H7 (cell line): ENCODE results near the gene URB1. TPM values are rescaled to one million over a fixed set of nuclear protein-coding genes. Genes with fewer than 3 reads are reported as not detected.
A peak's percentile ranks its signal among the peaks of the same experiment; 100 is the strongest.
"Not testable (repeated sequence)": the region's sequence is repeated elsewhere in the genome, so short reads cannot be mapped to it uniquely, and the experiment has no call there.

Experiments
- DNase-seq: peaks from one replicate; pipeline ENCODE4 v3.0.0; 2012
- H3K27me3 ChIP-seq: 2 replicates; pipeline ENCODE4 v1.6.0; 2011; ENCODE audit warnings: mild to moderate bottlenecking, low read length; ENCODE audit not compliant: control insufficient read depth, insufficient read depth
- H3K36me3 ChIP-seq: replicated peaks from 2 replicates; pipeline ENCODE4 v1.5.1; 2011; ENCODE audit warnings: low read length; ENCODE audit not compliant: control insufficient read depth, insufficient read depth
- H3K4me3 ChIP-seq: 2 replicates; pipeline ENCODE4 v1.5.1; 2011; ENCODE audit warnings: low read depth, mild to moderate bottlenecking, control low read depth, low read length, moderate library complexity; ENCODE audit not compliant: insufficient read depth
- total RNA-seq: library from RNA; depleted of rRNA; stranded (reverse); fragments of >200 nt; shearing (Covaris generic); gene quantifications from 2 replicates; pipeline ENCODE4 v1.2.3, GENCODE V29; 2014

Gene URB1
- total RNA-seq, 1 experiment from 2014 or later, result 23.3 TPM

DNA sequence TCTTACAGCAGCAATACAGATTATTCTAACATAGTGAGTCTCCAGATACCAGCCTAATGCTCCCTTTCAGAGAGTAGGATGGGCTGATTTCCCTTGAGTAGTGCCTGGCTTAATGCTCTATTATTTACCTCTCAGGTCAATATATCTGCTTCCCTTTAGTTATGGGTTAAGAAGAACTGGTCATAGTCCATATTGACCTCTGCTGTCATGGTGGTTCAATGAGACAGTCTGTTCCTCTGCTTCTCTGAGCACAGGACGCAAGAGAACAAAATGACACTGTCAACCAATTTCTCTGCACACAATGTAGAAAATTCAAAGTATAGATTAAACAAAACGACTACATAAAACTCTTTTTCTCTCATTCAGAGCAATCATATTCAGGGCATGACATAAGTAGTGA is 91.2 kb downstream of the URB1 start:
- Histone ChIP-seq H3K4me3 (no peak overlapping the region), H3K27me3 (no peaks in the 10 kb centered on the region), H3K36me3 (no peaks in the 10 kb centered on the region)
- no peak for DNase-seq

DNA sequence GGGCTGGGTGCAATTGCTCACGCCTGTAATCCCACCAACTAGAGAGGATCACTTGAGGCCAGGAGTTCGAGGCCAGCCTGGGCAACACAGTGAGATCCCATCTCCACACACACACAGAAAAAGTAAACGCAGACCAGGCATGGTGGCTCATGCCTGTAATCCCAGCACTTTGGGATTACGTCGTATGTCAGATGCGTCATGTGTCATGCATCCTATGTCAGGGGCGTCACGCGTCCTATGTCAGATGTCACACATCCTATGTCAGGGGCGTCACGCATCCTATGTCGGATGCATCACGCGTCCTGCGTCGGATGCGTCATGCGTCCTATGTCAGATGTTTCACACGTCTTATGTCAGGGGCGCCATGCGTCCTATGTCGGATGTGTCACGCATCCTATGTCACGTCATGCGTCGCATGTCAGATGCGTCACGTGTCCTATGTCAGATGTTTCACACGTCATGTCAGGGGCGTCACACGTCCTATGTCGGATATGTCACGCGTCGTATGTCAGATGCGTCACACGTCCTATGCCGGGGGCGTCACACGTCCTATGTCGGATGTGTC is 92.6 kb downstream of the URB1 start:
- Histone ChIP-seq H3K27me3 (no peaks in the 10 kb centered on the region), H3K36me3 (no peaks in the 10 kb centered on the region), H3K4me3 (no peak overlapping the region)
- DNase-seq, result no peak

DNA sequence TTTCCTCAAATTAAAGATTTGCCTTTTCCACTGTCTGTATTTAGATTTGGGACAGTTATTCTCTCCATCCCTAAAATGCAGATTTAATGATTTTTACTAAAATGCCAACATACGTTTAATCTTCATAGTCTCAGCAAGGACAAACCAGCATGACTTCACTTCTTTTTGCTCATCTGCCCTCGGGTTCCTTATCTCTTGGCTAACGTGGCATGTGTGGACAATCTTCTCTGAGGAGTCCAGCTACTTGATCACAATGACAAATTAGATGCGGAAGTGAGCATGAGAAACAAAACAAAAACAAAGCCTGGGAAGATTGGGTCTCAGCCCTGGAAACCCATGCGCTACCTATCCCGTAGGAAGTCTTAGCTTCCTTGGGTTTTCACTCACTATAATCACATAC is 93.1 kb downstream of the URB1 start:
- no peaks in the 10 kb centered on the region for H3K27me3 ChIP-seq
- DNase-seq, result no peak
- H3K36me3 ChIP-seq, result no peaks in the 10 kb centered on the region
- H3K4me3 ChIP-seq, result no peak overlapping the region

DNA sequence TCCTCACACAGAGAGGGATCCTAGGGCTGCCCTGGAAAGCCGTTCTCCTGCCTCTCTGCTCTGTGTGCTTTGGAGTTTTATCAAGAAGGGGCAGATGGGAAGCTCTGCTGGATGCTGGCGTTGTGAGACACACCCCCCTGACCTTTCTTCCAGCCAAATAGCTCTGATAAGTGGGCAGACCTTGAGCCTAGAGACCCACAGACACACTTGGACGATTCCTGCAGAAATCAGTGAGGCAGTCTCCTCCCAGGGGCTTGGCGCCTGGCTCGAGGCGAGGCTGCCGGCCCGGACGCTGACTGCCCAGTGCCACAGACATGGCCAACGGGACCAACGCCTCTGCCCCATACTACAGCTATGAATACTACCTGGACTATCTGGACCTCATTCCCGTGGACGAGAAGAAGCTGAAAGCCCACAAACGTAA is 94.1 kb downstream of the URB1 start, which contains the start of gene MRAP:
MRAP (plus strand) TSS at position 198 of the 424 bp plus-strand sequence; CDS start at position 315, 117 bp downstream.
- no peak for DNase-seq
- Histone ChIP-seq H3K36me3 (no peaks in the 10 kb centered on the region), H3K27me3 (no peaks in the 10 kb centered on the region), H3K4me3 (no peak within 1 kb of the TSS)

DNA sequence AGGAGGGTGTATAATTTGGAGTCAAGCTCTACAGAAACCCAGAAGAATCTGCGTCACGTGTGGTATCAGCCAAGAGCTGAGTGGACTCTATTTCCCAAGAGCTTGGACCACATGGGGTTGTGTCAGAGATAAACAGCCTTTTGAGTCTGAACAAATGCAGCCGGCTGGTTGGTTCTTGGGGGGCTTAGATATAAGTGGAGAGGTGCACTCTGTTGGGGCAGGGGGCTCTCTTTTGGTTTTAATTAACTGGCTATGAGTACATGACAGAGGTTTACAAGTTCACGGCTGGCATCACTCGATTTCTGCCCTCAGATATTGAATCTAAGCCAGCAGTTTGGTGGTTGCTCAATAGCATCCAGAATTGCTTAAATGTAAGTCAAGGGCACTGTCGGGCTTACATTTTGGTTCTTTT is 94.7 kb downstream of the URB1 start:
- no peak overlapping the region for H3K4me3 ChIP-seq
- no peak for DNase-seq
- H3K27me3 ChIP-seq, result no peaks in the 10 kb centered on the region
- no peaks in the 10 kb centered on the region for H3K36me3 ChIP-seq

DNA sequence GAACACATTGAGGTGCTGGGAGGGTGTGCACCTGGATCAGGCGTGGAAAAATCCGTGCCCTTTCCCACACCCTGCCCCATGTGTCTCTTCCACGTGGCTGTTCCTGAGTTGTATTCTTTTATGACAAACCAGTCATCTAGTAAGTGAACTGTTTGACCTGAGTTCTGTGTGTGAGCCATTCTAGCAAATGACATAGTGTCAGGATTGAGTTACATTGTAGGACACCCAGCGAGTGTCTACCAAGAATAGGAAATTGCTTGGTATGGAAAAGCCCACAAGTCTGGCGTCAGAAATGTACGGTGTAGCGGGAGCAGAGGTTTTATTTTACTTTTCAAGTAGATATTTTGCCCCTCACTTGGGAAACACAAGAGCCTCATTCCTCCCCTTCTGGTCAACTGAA is 95.4 kb downstream of the URB1 start:
- DNase-seq, result no peak
- Histone ChIP-seq H3K27me3 (no peaks in the 10 kb centered on the region), H3K4me3 (no peak overlapping the region), H3K36me3 (no peaks in the 10 kb centered on the region)

DNA sequence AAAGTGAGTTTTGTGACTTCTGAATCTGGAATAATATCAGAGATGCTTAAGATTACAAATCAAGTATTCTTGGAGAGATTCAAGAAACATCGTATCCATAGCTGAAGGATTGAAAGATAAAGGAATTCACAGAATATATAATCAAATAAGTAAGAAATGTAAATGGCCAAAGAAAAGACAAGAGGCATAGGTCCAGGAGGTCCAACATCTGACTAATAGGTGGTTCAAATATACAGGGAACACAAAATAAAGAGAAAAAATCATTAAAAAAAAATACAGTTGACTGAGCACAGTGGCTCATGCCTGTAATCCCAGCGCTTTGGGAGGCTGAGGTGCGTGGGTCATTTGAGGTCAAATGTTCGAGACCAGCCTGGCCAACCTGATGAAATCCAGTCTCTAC is 107.3 kb downstream of the URB1 start:
- H3K27me3 ChIP-seq, result no peaks in the 10 kb centered on the region
- no peak for DNase-seq
- no peak overlapping the region for H3K4me3 ChIP-seq
- no peaks in the 10 kb centered on the region for H3K36me3 ChIP-seq

DNA sequence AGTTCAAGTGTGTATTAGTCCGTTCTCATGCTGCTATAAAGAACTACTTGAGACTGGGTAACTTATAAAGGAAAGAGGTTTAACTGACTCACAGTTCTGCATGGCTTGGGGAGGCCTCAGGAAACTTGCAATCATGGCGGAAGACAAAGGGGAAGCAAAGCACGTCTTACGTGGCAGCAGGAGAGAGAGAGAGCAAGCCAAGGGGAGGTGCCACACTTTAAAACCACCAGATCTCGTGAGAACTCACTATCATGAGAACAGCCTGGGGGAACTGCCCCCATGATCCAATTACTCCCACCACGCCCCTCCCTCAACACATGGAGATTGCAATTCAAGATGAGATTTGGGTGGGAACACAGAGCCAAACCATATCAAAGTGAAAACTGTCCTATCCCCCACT is 109.8 kb downstream of the URB1 start:
- no peak for DNase-seq
- H3K36me3 ChIP-seq, result no peaks in the 10 kb centered on the region
- H3K4me3 ChIP-seq, result no peak overlapping the region
- H3K27me3 ChIP-seq, result no peaks in the 10 kb centered on the region

DNA sequence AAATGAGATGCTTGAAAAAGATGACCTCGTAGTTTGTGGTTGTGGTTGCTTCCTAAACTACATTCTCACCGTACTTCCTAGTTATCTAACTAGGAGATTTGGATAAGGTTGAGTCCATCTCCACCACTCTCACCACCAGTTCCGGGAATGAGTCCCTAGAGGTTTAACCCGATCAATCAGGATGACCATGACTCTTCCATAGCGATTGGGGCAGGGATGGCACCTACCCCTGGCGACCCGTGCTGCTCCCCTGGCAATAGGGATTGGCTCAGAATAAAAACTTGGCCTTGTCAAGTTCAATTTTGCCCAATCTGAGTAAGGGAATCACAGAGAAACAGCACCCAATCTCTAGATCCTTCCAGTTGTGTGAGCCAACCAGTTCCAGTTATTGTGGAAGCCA is 111.3 kb downstream of the URB1 start:
- no peaks in the 10 kb centered on the region for H3K27me3 ChIP-seq
- H3K4me3 ChIP-seq, result no peak overlapping the region
- DNase-seq, result no peak
- H3K36me3 ChIP-seq, result no peaks in the 10 kb centered on the region

DNA sequence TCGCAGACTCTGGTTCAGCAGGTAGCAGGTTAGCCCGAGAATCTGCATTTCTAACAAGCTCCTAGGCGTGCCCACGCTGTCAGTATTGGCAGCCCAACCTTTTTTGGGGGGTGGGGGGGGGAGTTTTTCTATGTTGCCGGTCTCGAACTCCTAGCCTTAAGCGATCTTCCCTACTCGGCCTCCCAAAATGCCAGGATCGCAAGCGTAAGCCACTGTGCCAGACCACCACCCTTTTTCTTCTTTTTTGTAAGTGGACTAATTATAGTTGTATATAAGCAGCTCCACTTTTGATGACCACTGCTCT is 113.5 kb downstream of the URB1 start:
- Histone ChIP-seq H3K4me3 (peak overlapping the region; percentile 85), H3K36me3 (no peaks in the 10 kb centered on the region), H3K27me3 (no peaks in the 10 kb centered on the region)
- DNase-seq, result no peak

DNA sequence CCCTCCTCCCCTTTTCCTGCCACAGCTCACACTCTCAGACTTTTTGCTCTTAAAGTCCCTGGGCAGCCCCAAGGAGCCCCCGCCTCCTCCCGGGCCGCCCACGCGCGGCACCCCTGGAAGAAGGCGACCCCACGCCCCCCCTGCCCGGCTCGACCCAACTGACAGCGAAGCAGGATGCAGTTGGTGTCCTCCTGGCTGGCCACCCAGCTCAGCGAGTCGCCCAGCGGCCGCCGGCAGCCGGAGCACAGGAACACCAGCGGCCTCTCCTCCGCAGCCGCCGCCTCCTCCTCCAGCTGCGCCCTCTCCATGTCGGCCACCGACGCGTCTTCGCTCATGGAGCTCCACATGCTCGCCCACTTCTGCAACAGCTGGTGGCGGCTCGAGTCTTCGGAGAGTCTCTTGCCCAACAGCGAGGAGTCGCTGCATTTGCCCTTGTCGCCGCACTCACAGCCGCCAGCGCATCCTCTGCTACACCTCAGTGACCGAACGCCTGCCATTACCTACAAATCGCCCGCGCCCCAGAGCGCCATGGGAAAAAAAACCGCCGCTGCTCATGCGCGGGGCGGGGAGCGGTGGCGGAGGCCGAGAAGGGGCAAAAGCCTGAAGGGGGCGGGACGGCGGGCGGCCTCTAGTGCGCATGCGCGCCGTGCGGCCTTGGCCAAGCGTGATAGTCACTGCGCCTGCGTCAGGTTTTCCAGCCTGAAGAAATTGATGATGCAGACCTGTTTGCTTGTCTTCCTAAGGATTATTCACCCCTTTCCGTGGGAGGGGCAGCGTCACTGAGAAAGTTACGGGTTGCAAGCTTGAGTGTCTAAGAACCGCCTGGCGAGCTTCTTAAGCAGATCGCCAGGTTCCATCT is 114.1 kb downstream of the URB1 start, which contains the start of gene MIS18A:
MIS18A (minus strand) TSS at position 532 of the 859 bp plus-strand sequence; CDS start at position 497, 35 bp downstream.
- Histone ChIP-seq H3K4me3 (peak within 1 kb of the TSS; percentile 85), H3K36me3 (peaks cover 1% of the 10 kb centered on the region; the same call in 1 of the 2 replicates)
- peak; percentile 95 for DNase-seq

DNA sequence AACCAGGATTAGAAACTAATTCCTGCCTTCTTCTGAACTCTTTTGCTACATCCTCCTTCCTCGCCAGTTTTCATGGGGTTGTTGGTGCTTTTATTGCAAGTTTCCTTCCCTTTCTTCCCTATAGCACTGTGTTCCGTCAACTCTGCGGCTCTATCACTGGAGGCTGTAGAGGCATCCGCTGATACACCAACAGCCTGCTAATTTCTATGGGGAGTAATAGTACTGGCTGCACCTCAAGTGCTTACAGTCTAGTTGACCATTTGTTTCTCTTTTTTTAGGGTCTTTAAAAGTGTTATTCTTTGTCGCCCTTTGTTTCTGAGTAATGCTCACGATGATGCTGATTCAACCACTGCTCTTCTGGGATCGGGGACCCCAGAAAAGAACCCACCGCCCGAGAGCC is 114.7 kb downstream of the URB1 start:
- no peaks in the 10 kb centered on the region for H3K27me3 ChIP-seq
- peak overlapping the region; percentile 85 for H3K4me3 ChIP-seq
- DNase-seq, result peak; percentile 33
- peaks cover 2% of the 10 kb centered on the region; the same call in 1 of the 2 replicates for H3K36me3 ChIP-seq

More for the DNA sequence above, 114.1 kb downstream of the URB1 start, which contains the start of gene MIS18A:
- H3K27me3 ChIP-seq, result no peaks in the 10 kb centered on the region

DNA sequence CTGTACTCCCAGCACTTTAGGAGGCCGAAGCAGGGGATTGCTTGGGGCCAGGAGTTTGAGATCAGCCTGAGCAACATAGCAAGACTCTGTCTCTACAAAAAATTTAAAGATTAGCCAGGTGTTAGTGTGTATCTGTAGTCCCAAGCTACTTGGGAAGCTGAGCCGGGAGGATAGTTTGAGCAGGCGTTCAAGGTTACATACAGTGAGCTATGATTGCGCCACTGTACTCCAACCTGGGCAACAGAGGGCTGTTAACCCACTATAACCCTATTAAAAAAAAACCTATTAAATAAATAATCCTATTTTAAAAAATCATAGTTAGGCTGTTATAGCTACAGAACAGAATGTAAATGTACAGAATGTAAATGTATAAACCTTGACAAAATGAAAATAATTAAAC is 116.1 kb downstream of the URB1 start:
- H3K36me3 ChIP-seq, result peaks cover 2% of the 10 kb centered on the region; the same call in 1 of the 2 replicates
- no peak overlapping the region for H3K4me3 ChIP-seq
- no peak for DNase-seq
- H3K27me3 ChIP-seq, result no peaks in the 10 kb centered on the region

DNA sequence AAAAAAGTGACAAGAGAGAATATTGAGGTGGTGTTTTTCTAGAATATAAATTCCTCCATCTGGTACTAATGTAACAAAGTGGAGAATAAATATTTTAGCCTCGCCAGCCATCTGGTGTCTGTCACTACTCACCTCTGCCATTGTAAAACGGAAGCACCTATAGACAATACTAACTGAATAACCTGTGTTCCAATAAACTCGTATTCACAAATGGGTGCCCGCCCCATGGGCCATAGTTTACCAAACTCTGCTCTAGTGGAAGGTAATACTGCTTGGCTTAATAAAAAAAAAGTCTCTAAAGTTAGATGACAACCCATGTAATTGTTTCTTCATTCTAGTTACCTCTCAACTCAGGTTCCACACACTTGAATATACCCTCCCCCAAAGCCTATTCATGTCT is 122.1 kb downstream of the URB1 start:
- Histone ChIP-seq H3K4me3 (no peak overlapping the region), H3K36me3 (peaks cover 16% of the 10 kb centered on the region), H3K27me3 (no peaks in the 10 kb centered on the region)
- no peak for DNase-seq

DNA sequence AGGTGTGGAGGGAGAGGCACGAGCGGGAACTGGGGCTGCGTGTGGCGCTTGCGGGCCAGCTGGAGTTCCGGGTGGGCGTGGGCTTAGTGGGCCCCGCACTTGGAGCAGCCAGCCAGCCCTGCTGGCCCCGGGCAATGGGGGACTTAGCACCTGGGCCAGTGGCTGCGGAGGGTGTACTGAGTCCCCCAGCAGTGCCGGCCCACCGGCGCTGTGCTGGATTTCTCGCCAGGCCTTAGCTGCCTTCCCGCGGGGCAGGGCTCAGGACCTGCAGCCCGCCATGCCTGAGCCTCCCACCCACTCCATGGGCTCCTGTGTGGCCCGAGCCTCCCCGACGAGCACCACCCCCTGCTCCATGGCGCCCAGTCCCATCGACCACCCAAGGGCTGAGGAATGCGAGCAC is 127.5 kb downstream of the URB1 start:
- not testable (repeated sequence) for H3K27me3 ChIP-seq, DNase-seq, H3K4me3 ChIP-seq
- H3K36me3 ChIP-seq, result peaks cover 13% of the 10 kb centered on the region
